ENCODE results near the gene GIMAP1. TPM values are rescaled to one million over a fixed set of nuclear protein-coding genes. Genes with fewer than 3 reads are reported as not detected.
"Not testable (repeated sequence)": the region's sequence is repeated elsewhere in the genome, so short reads cannot be mapped to it uniquely, and the experiment has no call there.

Gene GIMAP1
- total and polyA plus RNA-seq, 2 experiments from 2014 or later: 0.13 TPM; not detected in 1

- Histone ChIP-seq H3K4me1 (ENCODE audit: insufficient read depth) (no peaks in the 10 kb centered on the region), H4K20me1 (ENCODE audit: insufficient read depth, poor library complexity, severe bottlenecking) (no peaks in the 10 kb centered on the region), H3K27ac (no peak overlapping the region), H3K79me2 (no peaks in the 10 kb centered on the region), H2AFZ (no peak overlapping the region), H3K27me3 (no peaks in the 10 kb centered on the region), H3K36me3 (replicated peaks; ENCODE audit: insufficient read depth, low read depth) (no peaks in the 10 kb centered on the region), H3K9me3 (ENCODE audit: low read depth) (no peaks in the 10 kb centered on the region), H3K4me3 (no peak overlapping the region), H3K9me2 (replicated peaks; ENCODE audit: insufficient read depth) (no peaks in the 10 kb centered on the region), H3K4me2 (no peak overlapping the region)
- TF ChIP-seq EZH2 (IDR thresholded peaks at IDR 0.05; ENCODE audit: borderline replicate concordance): no peak
- no peak for TF ChIP-seq EZH2phosphoT487 (IDR thresholded peaks at IDR 0.05; ENCODE audit: low read depth, severe bottlenecking, unreplicated experiment)
- TF ChIP-seq, protein P1, sequence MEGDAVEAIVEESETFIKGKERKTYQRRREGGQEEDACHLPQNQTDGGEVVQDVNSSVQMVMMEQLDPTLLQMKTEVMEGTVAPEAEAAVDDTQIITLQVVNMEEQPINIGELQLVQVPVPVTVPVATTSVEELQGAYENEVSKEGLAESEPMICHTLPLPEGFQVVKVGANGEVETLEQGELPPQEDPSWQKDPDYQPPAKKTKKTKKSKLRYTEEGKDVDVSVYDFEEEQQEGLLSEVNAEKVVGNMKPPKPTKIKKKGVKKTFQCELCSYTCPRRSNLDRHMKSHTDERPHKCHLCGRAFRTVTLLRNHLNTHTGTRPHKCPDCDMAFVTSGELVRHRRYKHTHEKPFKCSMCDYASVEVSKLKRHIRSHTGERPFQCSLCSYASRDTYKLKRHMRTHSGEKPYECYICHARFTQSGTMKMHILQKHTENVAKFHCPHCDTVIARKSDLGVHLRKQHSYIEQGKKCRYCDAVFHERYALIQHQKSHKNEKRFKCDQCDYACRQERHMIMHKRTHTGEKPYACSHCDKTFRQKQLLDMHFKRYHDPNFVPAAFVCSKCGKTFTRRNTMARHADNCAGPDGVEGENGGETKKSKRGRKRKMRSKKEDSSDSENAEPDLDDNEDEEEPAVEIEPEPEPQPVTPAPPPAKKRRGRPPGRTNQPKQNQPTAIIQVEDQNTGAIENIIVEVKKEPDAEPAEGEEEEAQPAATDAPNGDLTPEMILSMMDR (IDR thresholded peaks at IDR 0.05; ENCODE audit: poor library complexity): no peak
- WGBS (ENCODE audit: low lambda C conversion rate, missing lambda C conversion rate): 83% methylated on average over 2 of the region's 2 CpGs
- DNase-seq (ENCODE audit: low spot score): no peak
Measured at GRCh38 chr7:150675714-150676113, 40.7 kb upstream of the GIMAP1 start.

DNA sequence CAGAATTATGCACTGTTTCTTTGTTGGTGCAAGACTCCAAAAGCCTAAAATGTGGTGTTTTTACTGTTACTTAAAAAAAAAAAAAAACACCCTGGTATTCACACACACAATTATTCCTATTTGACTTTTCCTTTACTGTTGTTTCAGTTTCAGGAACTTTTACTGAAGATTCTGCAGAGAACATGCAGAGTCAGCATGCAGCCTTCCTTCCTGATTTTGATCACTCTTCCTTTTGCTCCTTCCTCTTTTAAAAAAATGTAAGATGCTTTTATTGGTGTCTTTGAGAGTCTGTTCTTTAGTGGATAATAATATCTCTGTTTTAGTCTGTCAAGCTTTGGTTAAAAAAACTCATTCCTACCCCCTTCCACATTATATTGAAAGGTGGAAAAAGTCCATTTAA, 40.1 kb upstream of the GIMAP1 start:
- DNase-seq (ENCODE audit: low spot score); H3K4me2 ChIP-seq; H3K27me3 ChIP-seq; H3K4me3 ChIP-seq; H3K79me2 ChIP-seq; H3K9me2 ChIP-seq (replicated peaks; ENCODE audit: insufficient read depth); H4K20me1 ChIP-seq (ENCODE audit: insufficient read depth, poor library complexity, severe bottlenecking); H3K27ac ChIP-seq; H3K36me3 ChIP-seq (replicated peaks; ENCODE audit: insufficient read depth, low read depth); H2AFZ ChIP-seq; H3K9me3 ChIP-seq (ENCODE audit: low read depth); H3K4me1 ChIP-seq (ENCODE audit: insufficient read depth): not testable (repeated sequence)

DNA sequence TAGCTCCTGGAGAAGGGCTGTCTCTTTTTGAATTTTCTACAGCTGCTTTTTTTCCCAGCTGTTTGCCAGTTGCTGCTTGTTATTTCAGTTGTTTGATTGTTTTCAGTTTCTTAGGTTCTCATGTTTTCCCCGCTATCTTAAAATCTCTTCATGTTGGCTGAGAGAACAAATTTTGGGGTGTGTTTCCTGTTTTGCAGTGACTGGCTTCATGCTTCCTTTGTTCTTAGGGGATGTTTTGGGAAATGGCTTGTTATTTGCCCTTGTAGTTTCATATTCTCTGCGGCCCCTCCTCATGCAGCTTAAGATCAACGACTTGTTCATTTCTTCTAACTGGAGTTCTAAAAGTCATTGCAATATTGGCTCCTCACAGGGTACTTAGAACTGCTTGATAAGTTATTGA, 39.6 kb upstream of the GIMAP1 start:
- not testable (repeated sequence) for H4K20me1 ChIP-seq (ENCODE audit: insufficient read depth, poor library complexity, severe bottlenecking); H3K4me3 ChIP-seq; H3K4me1 ChIP-seq (ENCODE audit: insufficient read depth); H3K36me3 ChIP-seq (replicated peaks; ENCODE audit: insufficient read depth, low read depth); H3K9me3 ChIP-seq (ENCODE audit: low read depth); H3K4me2 ChIP-seq; H3K79me2 ChIP-seq; H3K27me3 ChIP-seq; H3K9me2 ChIP-seq (replicated peaks; ENCODE audit: insufficient read depth); H2AFZ ChIP-seq; DNase-seq (ENCODE audit: low spot score); H3K27ac ChIP-seq
- 92% methylated on average over 3 of the region's 3 CpGs for WGBS (ENCODE audit: low lambda C conversion rate, missing lambda C conversion rate)

DNA sequence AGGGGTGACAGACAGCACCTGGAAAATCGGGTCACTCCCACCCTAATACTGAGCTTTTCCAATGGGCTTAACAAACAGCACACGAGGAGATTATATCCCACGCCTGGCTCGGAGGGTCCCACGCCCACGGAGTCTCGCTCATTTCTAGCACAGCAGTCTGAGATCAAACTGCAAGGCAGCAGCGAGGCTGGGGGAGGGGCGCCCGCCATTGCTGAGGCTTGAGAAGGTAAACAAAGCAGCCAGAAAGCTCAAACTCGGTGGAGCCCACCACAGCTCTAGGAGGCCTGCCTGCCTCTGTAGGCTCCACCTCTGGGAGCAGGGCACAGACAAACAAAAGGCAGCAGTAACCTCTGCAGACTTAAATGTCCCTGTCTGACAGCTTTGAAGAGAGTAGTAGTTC, 37.8 kb upstream of the GIMAP1 start:
- H3K4me3 ChIP-seq; H3K27ac ChIP-seq; H3K4me1 ChIP-seq (ENCODE audit: insufficient read depth); H3K9me2 ChIP-seq (replicated peaks; ENCODE audit: insufficient read depth); DNase-seq (ENCODE audit: low spot score); H3K36me3 ChIP-seq (replicated peaks; ENCODE audit: insufficient read depth, low read depth); H3K4me2 ChIP-seq; H4K20me1 ChIP-seq (ENCODE audit: insufficient read depth, poor library complexity, severe bottlenecking); H3K27me3 ChIP-seq; H3K9me3 ChIP-seq (ENCODE audit: low read depth); H2AFZ ChIP-seq; H3K79me2 ChIP-seq: not testable (repeated sequence)
- WGBS (ENCODE audit: low lambda C conversion rate, missing lambda C conversion rate): 74% methylated on average over 11 of the region's 11 CpGs

GRCh38 chr7:150680364-150680763, 36.0 kb upstream of the GIMAP1 start:
- H4K20me1 ChIP-seq (ENCODE audit: insufficient read depth, poor library complexity, severe bottlenecking); H3K4me3 ChIP-seq; H3K27me3 ChIP-seq; H3K36me3 ChIP-seq (replicated peaks; ENCODE audit: insufficient read depth, low read depth); H3K79me2 ChIP-seq; H3K27ac ChIP-seq; H3K9me2 ChIP-seq (replicated peaks; ENCODE audit: insufficient read depth); H3K4me2 ChIP-seq; H3K9me3 ChIP-seq (ENCODE audit: low read depth); H2AFZ ChIP-seq; DNase-seq (ENCODE audit: low spot score); H3K4me1 ChIP-seq (ENCODE audit: insufficient read depth): not testable (repeated sequence)
- WGBS (ENCODE audit: low lambda C conversion rate, missing lambda C conversion rate): 39% methylated on average over 2 of the region's 2 CpGs
